Gastrocnemius medialis (tissue), 4 donors: Measurements from ENCODE around the gene PFN1.

ENCODE experiments used
- POLR2A ChIP-seq, 2 donors: fragments of 450-650 bp; IDR thresholded peaks; one replicate each; pipeline ENCODE4 v1.6.1; 2017; ENCODE audit warnings: antibody characterized with exemption in 2 of 2, mild to moderate bottlenecking in 2 of 2, moderate library complexity in 2 of 2
- TF ChIP-seq, protein P1 (sequence below), 5 experiments: fragments of 450-650 bp in 3 of 5; fragments of 200-600 bp in 2 of 5; sonication (generic) in 2 of 5; IDR thresholded peaks in 4 of 5; conservative IDR thresholded peaks in 1 of 5; 1 replicate in 4 of 5; 2 replicates in 1 of 5; pipeline ENCODE4 v1.5.1; 2016 to 2019; ENCODE audit warnings: antibody characterized with exemption in 5 of 5, mild to moderate bottlenecking in 3 of 5, moderate library complexity in 3 of 5

DNA sequence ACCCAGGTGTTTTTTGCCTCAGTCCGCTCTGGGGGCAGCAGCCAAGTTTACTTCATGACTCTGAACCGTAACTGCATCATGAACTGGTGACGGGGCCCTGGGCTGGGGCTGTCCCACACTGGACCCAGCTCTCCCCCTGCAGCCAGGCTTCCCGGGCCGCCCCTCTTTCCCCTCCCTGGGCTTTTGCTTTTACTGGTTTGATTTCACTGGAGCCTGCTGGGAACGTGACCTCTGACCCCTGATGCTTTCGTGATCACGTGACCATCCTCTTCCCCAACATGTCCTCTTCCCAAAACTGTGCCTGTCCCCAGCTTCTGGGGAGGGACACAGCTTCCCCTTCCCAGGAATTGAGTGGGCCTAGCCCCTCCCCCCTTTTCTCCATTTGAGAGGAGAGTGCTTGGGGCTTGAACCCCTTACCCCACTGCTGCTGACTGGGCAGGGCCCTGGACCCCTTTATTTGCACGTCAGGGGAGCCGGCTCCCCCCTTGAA is 51.1 kb downstream of the PFN1 start:
- TF ChIP-seq, protein P1, sequence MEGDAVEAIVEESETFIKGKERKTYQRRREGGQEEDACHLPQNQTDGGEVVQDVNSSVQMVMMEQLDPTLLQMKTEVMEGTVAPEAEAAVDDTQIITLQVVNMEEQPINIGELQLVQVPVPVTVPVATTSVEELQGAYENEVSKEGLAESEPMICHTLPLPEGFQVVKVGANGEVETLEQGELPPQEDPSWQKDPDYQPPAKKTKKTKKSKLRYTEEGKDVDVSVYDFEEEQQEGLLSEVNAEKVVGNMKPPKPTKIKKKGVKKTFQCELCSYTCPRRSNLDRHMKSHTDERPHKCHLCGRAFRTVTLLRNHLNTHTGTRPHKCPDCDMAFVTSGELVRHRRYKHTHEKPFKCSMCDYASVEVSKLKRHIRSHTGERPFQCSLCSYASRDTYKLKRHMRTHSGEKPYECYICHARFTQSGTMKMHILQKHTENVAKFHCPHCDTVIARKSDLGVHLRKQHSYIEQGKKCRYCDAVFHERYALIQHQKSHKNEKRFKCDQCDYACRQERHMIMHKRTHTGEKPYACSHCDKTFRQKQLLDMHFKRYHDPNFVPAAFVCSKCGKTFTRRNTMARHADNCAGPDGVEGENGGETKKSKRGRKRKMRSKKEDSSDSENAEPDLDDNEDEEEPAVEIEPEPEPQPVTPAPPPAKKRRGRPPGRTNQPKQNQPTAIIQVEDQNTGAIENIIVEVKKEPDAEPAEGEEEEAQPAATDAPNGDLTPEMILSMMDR (IDR thresholded peaks at IDR 0.05 in 4 of 5, conservative IDR thresholded peaks at IDR 0.05 in 1 of 5), result no peak
- no peak for TF ChIP-seq POLR2A (IDR thresholded peaks at IDR 0.05)
